ENCODE data around the gene CT45A5.
"Not testable (repeated sequence)": the region's sequence is repeated elsewhere in the genome, so short reads cannot be mapped to it uniquely, and the experiment has no call there.

The CT45A5 gene, protein sequence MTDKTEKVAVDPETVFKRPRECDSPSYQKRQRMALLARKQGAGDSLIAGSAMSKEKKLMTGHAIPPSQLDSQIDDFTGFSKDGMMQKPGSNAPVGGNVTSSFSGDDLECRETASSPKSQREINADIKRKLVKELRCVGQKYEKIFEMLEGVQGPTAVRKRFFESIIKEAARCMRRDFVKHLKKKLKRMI

DNA sequence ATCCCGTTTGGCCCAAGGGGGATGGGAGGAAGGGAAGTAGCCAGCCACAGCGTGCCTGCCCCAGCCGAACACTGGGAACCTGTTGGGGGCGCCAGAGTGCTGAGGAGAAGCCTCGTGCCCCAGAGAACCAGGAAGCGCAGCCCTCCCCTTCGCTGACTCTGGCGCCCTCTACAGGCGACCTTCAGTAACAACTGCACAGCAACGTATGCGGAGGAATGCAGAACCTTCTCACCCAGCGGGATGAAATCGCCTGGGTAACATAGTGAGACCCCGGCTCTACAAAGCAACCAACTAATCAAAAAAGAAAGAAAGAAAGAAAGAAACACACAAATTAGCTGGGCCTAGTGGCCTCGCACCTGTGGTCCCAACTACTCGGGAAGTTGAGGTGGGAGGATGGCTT lies at the start of gene CT45A5:
Gene CT45A5, minus strand, starts transcription at position 101 of the 400 bp plus-strand sequence. CDS start 3,774 bp downstream, outside the sequence.
- DNase-seq; H3K4me3 ChIP-seq (ENCODE audit: low read depth, low read length); H3K36me3 ChIP-seq (replicated peaks); H3K27ac ChIP-seq; H3K27me3 ChIP-seq (replicated peaks); in situ Hi-C loops (cut with HindIII; ENCODE audit: low pct_ligation_motif_present, low sequenced_read_pairs): not testable (repeated sequence)

DNA sequence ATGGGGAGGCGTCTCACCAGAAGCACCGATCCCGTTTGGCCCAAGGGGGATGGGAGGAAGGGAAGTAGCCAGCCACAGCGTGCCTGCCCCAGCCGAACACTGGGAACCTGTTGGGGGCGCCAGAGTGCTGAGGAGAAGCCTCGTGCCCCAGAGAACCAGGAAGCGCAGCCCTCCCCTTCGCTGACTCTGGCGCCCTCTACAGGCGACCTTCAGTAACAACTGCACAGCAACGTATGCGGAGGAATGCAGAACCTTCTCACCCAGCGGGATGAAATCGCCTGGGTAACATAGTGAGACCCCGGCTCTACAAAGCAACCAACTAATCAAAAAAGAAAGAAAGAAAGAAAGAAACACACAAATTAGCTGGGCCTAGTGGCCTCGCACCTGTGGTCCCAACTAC lies 34.6 kb upstream of the CT45A5 start, which contains the start of gene CT45A2:
Gene CT45A2, minus strand, starts transcription at position 101 of the 400 bp plus-strand sequence. CDS start 3,747 bp downstream, outside the sequence.
- H3K27ac ChIP-seq; in situ Hi-C loops (cut with HindIII; ENCODE audit: low pct_ligation_motif_present, low sequenced_read_pairs); H3K27me3 ChIP-seq (replicated peaks); DNase-seq; H3K4me3 ChIP-seq (ENCODE audit: low read depth, low read length); H3K36me3 ChIP-seq (replicated peaks): not testable (repeated sequence)

DNA sequence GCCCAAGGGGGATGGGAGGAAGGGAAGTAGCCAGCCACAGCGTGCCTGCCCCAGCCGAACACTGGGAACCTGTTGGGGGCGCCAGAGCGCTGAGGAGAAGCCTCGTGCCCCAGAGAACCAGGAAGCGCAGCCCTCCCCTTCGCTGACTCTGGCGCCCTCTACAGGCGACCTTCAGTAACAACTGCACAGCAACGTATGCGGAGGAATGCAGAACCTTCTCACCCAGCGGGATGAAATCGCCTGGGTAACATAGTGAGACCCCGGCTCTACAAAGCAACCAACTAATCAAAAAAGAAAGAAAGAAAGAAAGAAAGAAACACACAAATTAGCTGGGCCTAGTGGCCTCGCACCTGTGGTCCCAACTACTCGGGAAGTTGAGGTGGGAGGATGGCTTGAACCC lies 17.4 kb upstream of the CT45A5 start, which contains the start of gene CT45A6:
Gene CT45A6, minus strand, starts transcription at position 101 of the 400 bp plus-strand sequence. CDS start 3,794 bp downstream, outside the sequence.
- H3K27me3 ChIP-seq (replicated peaks); H3K27ac ChIP-seq; H3K36me3 ChIP-seq (replicated peaks); H3K4me3 ChIP-seq (ENCODE audit: low read depth, low read length); in situ Hi-C loops (cut with HindIII; ENCODE audit: low pct_ligation_motif_present, low sequenced_read_pairs); DNase-seq: not testable (repeated sequence)

DNA sequence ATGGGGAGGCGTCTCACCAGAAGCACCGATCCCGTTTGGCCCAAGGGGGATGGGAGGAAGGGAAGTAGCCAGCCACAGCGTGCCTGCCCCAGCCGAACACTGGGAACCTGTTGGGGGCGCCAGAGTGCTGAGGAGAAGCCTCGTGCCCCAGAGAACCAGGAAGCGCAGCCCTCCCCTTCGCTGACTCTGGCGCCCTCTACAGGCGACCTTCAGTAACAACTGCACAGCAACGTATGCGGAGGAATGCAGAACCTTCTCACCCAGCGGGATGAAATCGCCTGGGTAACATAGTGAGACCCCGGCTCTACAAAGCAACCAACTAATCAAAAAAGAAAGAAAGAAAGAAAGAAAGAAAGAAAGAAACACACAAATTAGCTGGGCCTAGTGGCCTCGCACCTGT lies 17.2 kb downstream of the CT45A5 start, which contains the start of gene CT45A3:
Gene CT45A3, minus strand, starts transcription at position 101 of the 400 bp plus-strand sequence. CDS start 3,747 bp downstream, outside the sequence.
- H3K27ac ChIP-seq; H3K27me3 ChIP-seq (replicated peaks); in situ Hi-C loops (cut with HindIII; ENCODE audit: low pct_ligation_motif_present, low sequenced_read_pairs); H3K36me3 ChIP-seq (replicated peaks); DNase-seq; H3K4me3 ChIP-seq (ENCODE audit: low read depth, low read length): not testable (repeated sequence)

DNA sequence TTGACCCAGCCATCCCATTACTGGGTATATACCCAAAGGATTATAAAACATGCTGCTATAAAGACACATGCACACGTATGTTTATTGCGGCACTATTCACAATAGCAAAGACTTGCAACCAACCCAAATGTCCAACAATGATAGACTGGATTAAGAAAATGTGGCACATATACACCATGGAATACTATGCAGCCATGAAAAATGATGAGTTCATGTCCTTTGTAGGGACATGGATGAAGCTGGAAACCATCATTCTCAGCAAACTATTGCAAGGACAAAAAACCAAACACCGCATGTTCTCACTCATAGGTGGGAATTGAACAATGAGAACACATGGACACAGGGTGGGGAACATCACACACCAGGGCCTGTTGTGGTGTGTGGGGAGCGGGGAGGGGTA lies 40.6 kb downstream of the CT45A5 start:
- H3K27me3 ChIP-seq (replicated peaks); H3K4me3 ChIP-seq (ENCODE audit: low read depth, low read length); DNase-seq; in situ Hi-C loops (cut with HindIII; ENCODE audit: low pct_ligation_motif_present, low sequenced_read_pairs); H3K27ac ChIP-seq; H3K36me3 ChIP-seq (replicated peaks): not testable (repeated sequence)

DNA sequence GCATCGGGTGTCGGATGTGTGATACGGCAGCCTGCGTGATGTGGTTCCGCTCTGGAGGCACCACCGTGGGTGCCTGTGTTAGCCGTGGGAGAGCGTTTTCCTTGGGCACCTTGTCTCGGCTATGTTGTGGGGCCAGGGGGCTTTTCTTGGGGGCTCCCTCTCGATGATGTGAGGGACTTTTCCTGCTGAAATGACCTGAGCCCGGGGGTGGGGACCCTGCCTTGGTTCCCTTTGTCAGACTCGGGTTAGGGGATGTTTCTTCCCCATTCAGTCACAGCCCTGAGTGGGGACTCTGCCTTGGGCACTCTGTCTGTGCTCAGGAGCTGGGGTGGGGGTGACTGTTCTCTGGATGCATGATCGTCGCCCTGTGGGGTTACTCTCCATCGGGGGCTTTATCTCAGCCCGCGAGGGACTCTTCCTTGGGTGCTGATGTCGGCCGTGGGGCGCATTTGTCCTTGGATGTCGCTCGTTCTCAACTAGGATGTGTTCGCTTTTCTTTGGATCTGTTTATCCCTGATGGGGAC lies 44.0 kb downstream of the CT45A5 start:
- TF ChIP-seq, protein P1, sequence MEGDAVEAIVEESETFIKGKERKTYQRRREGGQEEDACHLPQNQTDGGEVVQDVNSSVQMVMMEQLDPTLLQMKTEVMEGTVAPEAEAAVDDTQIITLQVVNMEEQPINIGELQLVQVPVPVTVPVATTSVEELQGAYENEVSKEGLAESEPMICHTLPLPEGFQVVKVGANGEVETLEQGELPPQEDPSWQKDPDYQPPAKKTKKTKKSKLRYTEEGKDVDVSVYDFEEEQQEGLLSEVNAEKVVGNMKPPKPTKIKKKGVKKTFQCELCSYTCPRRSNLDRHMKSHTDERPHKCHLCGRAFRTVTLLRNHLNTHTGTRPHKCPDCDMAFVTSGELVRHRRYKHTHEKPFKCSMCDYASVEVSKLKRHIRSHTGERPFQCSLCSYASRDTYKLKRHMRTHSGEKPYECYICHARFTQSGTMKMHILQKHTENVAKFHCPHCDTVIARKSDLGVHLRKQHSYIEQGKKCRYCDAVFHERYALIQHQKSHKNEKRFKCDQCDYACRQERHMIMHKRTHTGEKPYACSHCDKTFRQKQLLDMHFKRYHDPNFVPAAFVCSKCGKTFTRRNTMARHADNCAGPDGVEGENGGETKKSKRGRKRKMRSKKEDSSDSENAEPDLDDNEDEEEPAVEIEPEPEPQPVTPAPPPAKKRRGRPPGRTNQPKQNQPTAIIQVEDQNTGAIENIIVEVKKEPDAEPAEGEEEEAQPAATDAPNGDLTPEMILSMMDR (IDR thresholded peaks at IDR 0.05; ENCODE audit: low read depth, low read length, missing control alignments), result no peak

DNA sequence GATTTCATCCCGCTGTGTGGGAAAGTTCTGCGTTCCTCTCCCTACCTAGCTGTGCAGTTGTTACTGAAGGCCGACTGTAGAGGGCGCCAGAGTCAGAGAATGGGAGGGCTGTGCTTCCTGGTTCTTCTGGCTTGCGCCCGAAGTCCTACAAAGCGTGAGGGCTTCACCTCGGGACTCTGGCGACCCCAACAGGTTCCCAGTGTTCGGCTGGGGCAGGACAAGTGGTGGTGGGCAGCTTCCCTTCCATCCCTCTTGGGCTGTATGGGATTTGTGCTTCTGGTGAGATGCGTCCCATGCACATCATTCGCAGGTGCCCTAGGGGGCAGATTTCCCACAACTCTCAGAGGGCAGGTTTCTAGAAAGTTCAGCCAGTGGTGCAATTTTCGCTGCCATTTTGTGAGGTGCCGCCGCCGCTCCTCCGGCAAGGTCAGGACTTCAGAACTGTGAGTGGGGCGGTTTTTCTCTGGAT lies 44.6 kb downstream of the CT45A5 start:
- in situ Hi-C loops (cut with HindIII; ENCODE audit: low pct_ligation_motif_present, low sequenced_read_pairs), result no loop called here
- no peak for DNase-seq
- TF ChIP-seq, protein P1 (IDR thresholded peaks at IDR 0.05; ENCODE audit: low read depth, low read length, missing control alignments), result peak; percentile 28
- no peaks in the 10 kb centered on the region for H3K36me3 ChIP-seq (replicated peaks)
- H3K27me3 ChIP-seq (replicated peaks), result no peaks in the 10 kb centered on the region
- no peak overlapping the region for H3K27ac ChIP-seq
- no peak overlapping the region for H3K4me3 ChIP-seq (ENCODE audit: low read depth, low read length)

More for the DNA sequence above, 44.0 kb downstream of the CT45A5 start:
- no peak overlapping the region for H3K4me3 ChIP-seq (ENCODE audit: low read depth, low read length)
- H3K36me3 ChIP-seq (replicated peaks), result no peaks in the 10 kb centered on the region
- in situ Hi-C loops (cut with HindIII; ENCODE audit: low pct_ligation_motif_present, low sequenced_read_pairs), result no loop called here
- DNase-seq, result no peak
- H3K27ac ChIP-seq, result no peak overlapping the region
- H3K27me3 ChIP-seq (replicated peaks), result no peaks in the 10 kb centered on the region

DNA sequence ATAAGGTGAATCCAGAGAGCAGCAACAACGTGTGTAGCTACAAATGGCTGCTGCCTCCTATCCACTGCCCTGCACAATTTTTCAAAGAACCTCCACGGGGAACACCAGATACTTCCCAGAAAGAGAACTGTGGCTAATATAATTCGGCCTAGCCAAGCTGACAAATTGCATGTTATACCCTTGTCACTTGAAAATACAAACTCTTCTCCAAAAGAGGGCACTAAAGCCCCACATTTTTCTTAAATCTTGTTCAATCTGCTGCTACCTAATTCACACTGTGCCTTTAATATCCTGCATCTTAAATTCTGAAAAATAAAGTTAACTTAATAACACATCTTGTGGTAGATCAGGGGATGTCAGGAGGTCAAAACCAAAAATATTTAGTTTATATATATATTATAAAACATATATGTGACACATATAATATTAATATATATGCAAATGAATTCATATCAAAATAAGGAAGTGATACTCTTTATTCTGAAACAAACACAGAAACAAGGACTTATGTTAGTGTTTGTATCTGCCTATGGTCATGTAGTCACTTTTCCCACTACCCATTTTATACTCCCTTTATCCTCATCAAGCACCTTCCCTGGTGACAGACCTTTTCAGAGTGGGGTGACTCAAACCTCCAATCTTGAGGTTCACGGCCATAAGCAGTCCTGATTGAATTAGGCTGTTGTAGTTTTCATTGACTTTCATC lies 47.8 kb downstream of the CT45A5 start:
- TF ChIP-seq, protein P1 (IDR thresholded peaks at IDR 0.05; ENCODE audit: low read depth, low read length, missing control alignments), result no peak
- in situ Hi-C loops (cut with HindIII; ENCODE audit: low pct_ligation_motif_present, low sequenced_read_pairs), result no loop called here
- Histone ChIP-seq H3K4me3 (ENCODE audit: low read depth, low read length) (no peak overlapping the region), H3K36me3 (replicated peaks) (no peaks in the 10 kb centered on the region), H3K27ac (no peak overlapping the region), H3K27me3 (replicated peaks) (no peaks in the 10 kb centered on the region)
- no peak for DNase-seq

DNA sequence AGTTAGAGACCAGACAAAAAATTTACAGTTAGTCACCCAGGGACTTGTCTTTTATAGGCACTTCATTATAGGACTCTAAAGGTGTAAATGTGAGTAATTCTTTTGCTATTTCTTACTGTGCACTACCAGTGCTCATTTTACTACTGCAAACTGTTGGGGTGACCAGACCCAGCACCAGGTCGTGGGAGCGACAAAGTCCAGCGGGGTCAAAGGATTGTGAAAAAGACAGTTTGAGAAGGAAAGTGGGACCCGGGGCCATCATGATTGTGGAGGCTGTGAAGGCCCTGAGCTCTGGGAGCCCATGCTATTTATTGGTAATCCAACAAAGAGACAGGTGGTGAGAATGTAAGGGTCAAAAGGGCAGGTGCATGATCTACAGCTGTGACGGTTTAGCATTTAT lies 50.6 kb downstream of the CT45A5 start:
- H3K4me3 ChIP-seq (ENCODE audit: low read depth, low read length); in situ Hi-C loops (cut with HindIII; ENCODE audit: low pct_ligation_motif_present, low sequenced_read_pairs); DNase-seq; H3K27ac ChIP-seq; H3K36me3 ChIP-seq (replicated peaks); H3K27me3 ChIP-seq (replicated peaks): not testable (repeated sequence)

Measured in brain microvascular endothelial cell (primary cell).